GM12892 (cell line): Measurements from ENCODE around the gene PDAP1.

Experiments
- DNase-seq: peaks from one replicate; pipeline ENCODE4 v3.0.0; 2011; ENCODE audit not compliant: insufficient read length
- FAIRE-seq: peaks from 2 replicates; lab custom pipeline; 2011; peaks lifted over from hg19 to GRCh38; lab: Jason Lieb, UNC
- POLR2A ChIP-seq: IDR thresholded peaks from 2 replicates; pipeline ENCODE4 v1.6.1; 2011; ENCODE audit warnings: low read depth, low read length, control low read depth
- POLR2AphosphoS5 ChIP-seq: IDR thresholded peaks from 2 replicates; pipeline ENCODE4 v1.6.1; 2011; ENCODE audit warnings: low read depth, low read length, control low read depth
- TAF1 ChIP-seq: IDR thresholded peaks from 2 replicates; pipeline ENCODE4 v1.6.1; 2011; ENCODE audit warnings: low read depth, mild to moderate bottlenecking, control low read depth, low read length, borderline replicate concordance

The PDAP1 gene

DNA sequence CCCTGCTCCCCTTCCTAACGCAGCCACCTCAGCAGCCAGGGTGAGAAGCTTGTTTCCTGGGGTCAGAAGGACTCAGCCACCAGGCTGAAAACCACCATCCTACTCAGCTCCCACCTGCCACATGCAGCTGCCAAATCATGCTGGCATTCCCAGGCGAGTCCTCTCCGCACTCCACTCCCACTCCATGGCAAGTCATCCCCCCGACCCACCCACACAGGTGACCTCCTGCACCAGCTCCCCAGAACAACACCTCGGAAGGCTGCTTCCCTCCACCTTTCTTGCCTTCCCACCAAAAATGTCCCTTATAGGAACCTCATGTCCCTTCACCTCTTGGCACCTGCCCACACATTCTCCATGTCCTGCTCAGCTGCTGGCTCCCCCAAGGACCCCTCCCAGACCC lies 4.6 kb downstream of the PDAP1 start:
- FAIRE-seq = no peak
- DNase-seq = no peak
- TF ChIP-seq TAF1 (no peak), POLR2A (no peak), POLR2AphosphoS5 (no peak)

DNA sequence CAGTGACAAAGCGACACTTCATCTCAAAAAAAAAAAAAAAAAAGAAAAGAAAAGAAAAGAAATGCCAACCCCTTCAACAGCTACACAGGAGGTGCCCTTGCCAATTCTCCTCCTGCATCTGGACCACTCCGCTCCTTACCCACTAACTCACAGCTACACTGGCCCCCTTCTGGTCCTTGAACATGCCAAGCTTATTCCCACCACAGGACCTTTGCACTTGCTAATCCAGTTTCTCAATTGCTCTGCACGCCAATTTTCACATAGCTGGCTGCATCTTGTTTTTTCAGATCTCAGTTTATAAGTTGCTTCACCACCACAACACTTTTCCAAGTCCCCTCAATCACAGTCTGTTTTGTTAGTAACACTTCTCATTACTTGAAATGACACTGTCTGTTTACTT lies 5.5 kb downstream of the PDAP1 start:
- no peak for DNase-seq
- FAIRE-seq = no peak
- no peak for TF ChIP-seq POLR2A
- no peak for TF ChIP-seq POLR2AphosphoS5
- TF ChIP-seq TAF1 = no peak

DNA sequence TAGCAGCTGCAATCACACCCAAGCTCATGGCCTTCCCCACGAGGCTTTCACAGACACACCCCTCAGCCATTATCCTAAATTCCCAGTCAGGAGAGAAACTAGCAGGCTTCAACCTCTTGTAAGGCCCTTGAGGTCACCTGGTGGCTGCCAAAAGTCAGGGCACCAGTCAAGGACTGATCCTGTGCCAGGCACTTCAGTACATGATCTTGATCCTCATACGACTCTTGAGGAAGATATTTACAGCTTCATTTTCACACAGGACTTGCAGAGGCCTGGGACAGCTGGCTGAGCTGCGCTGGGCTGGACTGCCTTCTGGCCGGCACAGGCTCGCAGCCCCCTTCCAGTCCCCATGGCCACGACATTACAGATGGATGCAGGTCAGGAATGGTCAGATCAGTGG lies 8.8 kb downstream of the PDAP1 start:
- TF ChIP-seq POLR2AphosphoS5 (0 out of 2 replicates have a peak, but pooled peaks have one; percentile 23), POLR2A (0 out of 2 replicates have a peak, but pooled peaks have one; percentile 18), TAF1 (no peak)
- DNase-seq = no peak
- FAIRE-seq = no peak

DNA sequence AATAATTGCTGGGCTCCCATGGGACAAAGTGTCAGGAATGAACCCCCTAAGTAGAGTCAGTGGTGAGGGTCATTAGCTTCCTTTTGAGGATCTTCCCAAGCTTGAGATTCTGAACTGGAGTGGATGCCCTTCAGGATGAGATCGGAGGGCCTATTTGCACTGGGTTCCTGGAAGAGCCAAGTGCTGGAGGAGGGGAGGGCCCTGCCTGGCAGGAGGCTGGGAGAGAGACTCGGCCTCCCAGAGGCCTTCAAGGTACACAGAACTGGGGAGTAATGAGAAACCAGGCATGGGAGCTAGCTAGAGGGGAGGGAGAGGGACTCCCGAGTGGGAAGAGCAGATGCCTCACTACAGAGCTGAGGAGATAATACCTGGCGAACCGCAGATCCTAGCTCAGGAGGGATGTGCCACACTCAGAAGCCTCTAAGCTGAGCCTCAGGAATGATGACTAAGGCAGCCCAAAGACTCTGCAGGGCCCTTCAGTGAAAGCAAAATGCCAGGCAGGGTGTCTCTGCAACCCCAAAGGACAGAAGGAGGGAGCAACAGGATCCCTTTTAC lies 9.4 kb downstream of the PDAP1 start:
- TF ChIP-seq TAF1 (no peak), POLR2AphosphoS5 (0 out of 2 replicates have a peak, but pooled peaks have one; percentile 12)
- FAIRE-seq (no peak), DNase-seq (no peak)

DNA sequence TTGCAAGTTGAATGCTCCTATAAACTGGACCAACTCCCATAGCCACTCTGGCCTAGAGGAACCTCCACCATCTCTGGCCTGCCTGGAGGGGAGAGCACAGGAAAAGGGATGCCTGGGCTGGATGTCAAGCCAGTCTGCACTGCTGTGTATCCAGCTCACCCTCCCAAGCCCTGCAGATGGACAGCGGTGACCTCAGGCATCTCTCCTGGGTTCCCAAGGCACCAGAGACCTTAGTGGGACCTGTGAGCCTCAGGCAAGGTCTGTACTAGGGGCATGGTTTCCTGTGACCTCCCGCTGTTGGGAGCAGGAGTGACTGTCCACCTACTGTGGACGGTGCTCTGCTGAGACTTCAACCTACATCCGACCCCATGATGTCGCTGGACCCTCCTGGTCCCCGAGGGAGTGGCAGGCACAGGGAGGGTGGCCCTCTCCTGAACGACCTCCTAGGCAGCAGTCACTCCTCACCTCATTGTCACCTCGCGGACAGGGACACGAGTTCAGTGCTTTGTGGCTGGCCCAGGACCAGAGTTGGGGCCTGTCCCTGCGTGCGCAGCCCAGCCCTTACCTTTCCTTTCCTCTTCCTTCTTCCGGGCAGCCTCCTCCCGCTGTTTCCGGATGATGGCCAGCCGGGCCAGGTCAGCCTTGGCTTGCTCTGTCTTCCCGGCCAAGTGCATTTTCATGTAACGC lies 11.0 kb downstream of the PDAP1 start:
- DNase-seq (no peak), FAIRE-seq (no peak)
- TF ChIP-seq POLR2A (peak; percentile 68), TAF1 (no peak), POLR2AphosphoS5 (peak; percentile 84)

DNA sequence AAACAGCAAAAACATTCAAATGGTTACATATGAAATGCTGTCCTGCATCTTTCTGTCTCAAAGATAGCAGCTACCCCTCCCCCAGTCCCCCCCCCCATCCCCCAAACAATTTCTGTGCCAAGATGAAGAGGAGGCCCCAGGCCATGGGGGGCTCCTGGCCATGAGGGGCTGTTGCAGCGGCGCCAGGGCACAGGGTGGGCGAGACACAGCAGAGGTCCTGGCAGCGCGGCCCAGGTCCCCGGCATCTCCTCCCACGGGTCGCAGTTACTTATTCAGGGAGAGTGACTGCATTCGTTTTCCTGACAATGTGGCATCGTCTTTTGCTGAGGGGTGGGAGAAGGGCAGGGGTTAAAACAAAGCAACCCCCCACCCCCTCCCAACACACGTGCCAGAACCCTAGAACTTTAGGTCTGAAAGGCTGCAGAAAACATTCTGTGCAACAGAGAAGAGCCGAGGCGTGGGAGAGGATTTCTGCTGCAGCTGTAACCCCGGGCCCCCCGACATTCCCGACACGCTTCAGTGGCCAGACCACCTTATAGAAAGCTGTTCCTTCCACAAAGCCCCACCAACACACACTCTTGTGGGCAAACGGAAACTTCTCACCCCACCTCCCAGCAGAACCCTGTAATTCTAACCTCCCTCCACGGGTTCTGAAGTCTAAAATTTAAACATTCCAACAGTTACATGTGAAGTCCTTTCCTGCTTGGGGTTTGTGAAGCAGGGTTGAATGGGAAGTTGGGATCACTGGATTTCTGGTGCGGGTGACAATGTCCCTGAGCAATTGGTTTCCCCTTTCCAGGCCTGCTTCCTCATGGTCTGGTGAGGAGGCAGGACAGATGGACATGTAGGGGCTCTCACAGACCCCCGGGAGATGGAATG lies 11.7 kb downstream of the PDAP1 start:
- FAIRE-seq = no peak
- no peak for DNase-seq
- TF ChIP-seq POLR2A = no peak

DNA sequence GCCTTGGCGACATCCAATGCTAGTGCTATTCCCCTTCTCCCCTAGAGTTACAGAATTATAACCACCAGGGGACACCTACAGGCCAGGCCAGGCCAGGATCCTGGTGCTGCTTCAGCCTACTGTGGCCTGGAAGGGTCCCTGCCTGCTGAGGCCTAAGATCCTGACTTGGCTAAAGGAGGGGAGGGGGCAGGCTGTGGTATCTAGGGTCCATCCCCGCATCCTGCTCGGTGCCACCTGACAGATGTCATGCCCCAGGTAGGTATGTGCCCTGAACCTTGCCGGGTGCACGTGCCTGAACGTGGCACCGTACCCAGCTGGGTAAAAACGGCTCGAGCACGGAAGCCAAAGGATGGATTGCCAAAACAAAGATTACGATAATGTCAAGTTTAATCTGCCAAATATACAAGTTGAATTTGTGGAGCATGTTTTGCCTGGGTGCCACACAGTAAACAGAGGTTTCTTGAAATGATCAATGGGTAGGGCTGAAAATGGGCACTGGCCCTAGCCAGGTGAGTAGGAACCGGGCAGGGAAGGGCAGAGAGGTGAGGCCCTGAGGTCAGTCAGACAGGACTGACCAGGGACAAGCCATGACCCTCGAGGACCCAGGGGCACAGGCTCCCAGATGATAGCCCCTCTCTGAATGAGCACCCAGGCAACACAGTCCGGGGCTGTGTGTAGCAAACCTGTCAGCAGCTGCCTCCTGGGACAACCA lies 12.6 kb downstream of the PDAP1 start:
- no peak for DNase-seq
- TF ChIP-seq POLR2A (no peak), TAF1 (no peak), POLR2AphosphoS5 (no peak; the same call in 1 of the 2 replicates)
- FAIRE-seq = no peak

DNA sequence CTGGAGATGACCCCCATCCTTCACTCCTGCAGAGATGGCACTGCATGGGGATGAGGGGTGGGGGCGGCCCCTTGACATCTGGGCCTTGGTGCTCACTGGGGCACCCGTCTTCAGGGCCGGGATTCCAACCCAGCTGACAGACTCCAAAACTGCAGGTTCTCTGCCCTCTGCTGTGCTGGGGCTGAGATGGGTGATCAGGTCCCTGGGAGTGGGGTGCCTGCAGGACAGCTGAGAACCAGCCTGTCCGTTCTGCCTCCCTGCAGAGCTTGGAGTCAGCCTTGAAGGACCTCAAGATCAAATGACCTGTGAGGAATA lies 14.3 kb downstream of the PDAP1 start:
- FAIRE-seq (no peak), DNase-seq (no peak)
- no peak for TF ChIP-seq POLR2AphosphoS5
- no peak for TF ChIP-seq TAF1
- no peak for TF ChIP-seq POLR2A

DNA sequence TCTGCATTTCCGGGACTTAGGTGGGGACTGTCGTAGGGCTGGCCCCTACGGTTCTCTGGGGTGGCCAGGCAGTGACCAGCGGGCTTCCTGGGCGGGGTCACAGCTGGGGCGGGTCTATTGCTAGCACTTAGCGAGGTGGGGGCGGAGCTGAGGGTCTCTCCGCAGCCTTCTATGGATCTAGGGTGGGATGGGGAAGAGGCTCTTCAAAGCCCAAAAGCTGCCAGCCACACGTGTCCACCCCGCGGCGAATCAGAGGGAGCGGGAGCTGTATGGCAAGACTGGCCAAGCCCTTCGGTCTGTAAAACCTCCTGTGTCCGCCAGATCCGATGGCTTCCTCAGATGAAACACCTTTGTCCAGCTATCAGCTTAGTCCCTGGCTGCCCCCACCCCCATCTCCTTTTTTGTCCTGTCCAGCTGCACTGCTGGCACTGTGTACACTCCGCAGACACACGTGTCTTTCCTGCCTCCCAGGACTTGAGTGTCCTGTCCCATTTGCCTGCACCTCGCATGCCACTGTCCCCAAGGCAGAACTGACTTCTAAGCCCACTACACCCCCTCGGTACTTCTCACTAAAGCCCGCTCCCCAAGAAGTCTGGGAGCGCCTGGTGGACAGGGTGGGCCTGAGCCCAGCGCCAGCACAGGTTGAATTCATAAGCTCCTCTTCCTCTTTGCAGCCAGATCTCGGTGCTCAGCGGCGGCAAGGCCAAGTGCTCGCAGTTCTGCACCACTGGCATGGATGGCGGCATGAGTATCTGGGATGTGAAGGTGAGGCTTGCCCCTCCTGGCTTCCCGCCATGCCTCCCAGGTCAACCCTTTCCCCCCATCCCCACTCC lies 14.8 kb downstream of the PDAP1 start:
- no peak for TF ChIP-seq POLR2AphosphoS5
- peak; percentile 35; the same call in 1 of the 2 replicates for TF ChIP-seq POLR2A
- no peak for TF ChIP-seq TAF1
- DNase-seq (no peak), FAIRE-seq (no peak)

DNA sequence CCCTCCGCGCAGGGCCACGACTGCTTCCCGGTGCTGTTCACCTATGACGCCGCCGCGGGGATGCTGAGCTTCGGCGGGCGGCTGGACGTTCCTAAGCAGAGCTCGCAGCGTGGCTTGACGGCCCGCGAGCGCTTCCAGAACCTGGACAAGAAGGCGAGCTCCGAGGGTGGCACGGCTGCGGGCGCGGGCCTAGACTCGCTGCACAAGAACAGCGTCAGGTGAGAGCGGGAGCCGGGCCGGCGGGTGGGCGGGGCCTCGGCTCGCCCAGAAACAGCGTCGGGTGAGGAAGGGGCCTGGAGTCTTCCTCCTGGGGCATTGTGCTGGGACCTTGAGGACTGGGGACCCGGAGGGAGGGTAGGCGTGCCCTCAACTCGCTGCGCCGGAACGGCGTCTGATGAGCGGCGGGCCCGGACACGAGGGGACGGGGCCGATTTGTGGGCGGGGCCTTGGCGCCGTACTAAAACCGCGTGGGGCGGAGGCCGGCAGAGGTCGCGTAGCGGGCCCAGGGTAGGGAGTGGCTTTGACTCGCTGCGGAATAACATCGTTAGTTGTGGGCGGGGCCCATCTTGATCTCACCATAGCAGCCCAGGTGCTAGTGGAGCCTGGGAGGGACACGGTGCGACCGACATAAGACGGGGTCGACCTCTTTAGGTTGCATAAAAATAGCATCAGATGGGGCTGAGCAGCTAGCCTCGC lies 15.6 kb downstream of the PDAP1 start:
- peak; percentile 42 for FAIRE-seq
- TF ChIP-seq POLR2A = no peak
- TF ChIP-seq TAF1 = no peak
- no peak for TF ChIP-seq POLR2AphosphoS5
- DNase-seq = no peak

DNA sequence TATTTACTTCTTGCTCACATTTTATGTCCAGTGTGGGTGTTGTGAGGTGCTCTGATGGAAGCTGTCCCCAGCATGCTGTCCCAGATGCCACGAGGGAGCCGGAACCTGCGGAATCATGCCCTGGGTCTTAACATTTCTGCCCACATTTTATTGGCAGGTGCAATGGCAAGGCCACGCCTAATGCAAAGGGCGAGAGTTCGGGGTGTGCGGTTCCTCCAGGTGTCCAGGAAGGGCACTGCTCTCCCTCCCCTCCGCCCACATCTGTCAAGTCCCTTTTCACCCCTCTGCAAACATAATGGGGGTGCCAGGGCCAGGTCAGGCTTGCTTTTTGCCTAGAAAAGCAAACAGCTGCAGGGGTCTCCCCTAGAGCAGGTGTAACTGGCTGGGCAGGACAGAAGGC lies 16.4 kb downstream of the PDAP1 start:
- TF ChIP-seq POLR2A (no peak), POLR2AphosphoS5 (no peak), TAF1 (no peak)
- FAIRE-seq = no peak
- no peak for DNase-seq
